Effector CD8-positive, alpha-beta T cell (primary cell): Measurements from ENCODE around the gene QSOX2.

Experiments used
- DNase-seq: peaks from one replicate; lab custom pipeline; 2025; lab: John Stamatoyannopoulos, UW

Gene QSOX2

GRCh38 chr9:136190237-136190601 is 55.4 kb downstream of the QSOX2 start:
- no peak for DNase-seq

- no peak for DNase-seq
Observed at GRCh38 chr9:136189394-136190236, 56.0 kb downstream of the QSOX2 start.

DNA sequence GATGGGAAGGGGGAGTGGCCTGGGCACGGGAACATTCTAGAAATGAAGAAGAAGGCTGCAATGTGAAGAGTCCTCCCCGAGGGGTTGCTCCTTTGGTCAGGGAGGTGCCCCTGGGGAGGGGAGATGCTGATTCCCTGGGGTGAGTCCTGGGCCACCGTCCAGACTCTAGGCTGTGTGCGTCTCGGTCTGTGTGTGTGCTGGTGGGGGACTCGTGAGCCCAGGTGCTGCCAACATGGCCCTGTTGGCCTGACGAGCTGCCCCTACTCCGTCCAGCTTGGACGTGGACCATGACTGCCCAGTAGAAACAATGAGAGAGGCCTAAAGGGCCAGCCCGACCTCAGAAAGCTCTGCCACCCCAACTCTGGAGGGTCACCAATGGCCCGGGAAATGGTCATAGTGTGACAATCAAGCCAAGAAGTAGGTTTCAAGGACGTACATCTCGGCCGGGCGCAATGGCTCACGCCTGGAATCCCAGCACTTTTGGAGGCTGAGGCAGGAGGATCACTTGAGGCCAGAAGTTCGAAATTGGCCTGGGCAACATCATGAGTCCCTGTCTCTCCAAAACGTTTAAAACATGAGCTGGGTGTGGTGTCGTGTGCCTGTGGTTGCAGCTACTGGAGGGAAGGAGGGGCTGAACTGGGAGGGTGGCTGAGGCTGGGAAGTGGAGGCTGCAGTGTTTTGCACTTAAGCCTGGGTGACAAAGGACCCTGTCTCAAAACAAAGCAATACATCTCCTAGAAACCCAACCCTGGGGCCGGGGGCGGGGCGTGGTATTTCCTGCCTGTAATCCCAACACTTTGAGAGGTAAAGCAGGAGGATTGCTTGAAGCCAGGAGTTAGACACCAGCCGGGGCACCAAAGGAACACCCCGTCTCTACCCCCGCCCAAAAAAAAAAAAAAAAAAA is 57.7 kb downstream of the QSOX2 start:
- DNase-seq = no peak

DNA sequence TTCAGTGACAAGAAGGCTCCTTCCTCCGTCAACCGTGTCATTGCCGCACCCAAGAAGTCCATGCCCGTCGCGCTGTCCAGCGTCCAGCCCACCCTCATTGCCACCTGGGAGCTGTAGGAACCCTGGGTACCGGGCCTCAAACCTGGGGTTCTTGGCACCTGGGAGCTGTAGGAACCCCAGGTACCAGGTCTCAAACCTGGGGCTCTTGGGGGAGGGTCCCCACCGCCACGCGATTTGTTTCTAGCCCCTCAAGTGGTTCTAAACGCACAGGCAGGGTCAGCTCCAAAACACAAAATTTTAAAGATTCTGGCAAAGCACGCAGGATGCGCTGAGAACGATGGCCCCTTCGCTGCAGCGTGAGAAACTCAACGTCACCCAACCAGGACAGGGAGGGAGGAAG is 58.4 kb downstream of the QSOX2 start:
- no peak for DNase-seq

DNA sequence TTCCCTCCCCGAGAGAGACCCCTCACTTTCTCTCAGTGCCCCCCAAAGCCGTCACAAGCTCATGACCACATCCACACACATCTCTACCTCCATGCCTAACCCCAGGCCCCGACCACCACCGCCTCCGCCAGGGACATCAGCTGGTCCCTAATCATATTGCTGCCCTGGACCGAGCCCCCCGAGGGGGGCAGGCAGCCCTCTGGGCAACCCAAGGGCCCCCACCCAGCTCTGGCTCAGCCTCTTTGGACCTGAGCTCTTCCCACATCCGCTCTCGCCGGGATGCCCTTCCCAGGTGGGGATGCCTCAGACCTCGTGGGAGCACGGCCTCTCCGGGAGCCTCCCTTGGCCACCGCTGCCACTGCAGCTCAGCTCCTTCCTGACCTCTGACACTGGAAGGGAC is 59.2 kb downstream of the QSOX2 start:
- DNase-seq = no peak

DNA sequence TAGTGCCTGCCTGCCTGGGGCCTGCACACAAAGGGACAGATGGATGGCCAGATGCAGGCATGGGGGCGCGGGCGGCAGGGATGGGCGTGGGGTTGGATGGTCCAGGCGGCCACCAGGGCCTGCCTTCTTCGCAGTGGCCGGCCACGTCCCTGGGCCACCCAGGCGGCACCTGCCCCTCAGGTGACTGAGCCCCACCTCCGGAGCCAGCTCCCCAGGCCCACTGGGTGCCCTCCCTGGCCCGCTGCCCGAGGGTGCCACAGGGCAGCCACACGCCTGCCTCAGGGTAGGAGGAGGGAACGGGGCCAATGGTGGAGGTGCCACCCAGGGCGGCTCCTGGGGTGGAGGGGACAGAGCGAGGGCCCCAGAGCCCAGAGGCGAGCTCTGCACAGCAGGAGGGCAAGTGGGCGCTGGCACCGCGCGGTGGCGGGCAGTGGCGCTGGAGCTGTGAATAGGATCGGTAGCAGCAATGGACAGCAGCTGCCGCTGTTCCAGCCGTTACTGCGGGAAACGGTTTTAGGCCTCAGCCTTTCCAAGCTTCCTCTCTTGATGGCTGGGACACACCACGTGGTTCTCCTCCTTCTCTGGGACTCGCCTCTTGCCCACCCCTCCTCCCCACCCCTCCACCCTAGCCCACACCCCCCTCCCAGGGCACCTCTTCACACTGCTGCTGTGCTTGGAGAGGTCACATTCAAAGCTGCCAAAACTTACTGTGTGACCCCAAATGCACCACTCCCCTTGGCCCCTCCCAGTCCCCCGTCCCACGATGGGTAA is 59.8 kb downstream of the QSOX2 start:
- no peak for DNase-seq

DNA sequence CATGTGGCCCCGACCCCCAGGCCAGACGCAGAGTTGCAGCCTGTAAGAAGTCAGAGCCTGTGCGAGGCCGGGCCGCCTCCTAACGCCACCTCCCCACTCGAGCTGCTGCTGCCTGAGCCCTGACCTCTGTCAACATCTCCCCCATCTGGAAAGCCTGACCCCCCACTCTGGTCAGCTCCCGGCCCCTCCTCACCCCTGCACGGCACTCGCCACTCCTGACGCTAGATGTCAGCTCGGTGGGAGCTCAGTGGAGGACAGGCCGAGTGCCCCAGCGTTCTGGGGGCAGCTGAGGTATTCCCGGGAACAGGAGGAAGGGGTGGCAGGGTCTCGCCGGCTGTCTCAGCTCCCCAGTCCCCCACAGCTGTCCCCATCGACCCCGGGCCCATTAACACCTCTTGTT is 60.5 kb downstream of the QSOX2 start:
- no peak for DNase-seq

GRCh38 chr9:136182850-136183422 is 62.7 kb downstream of the QSOX2 start:
- no peak for DNase-seq

GRCh38 chr9:136182420-136182787 is 63.2 kb downstream of the QSOX2 start:
- no peak for DNase-seq

- no peak for DNase-seq
Observed at GRCh38 chr9:136181784-136182419, 63.7 kb downstream of the QSOX2 start.

- DNase-seq = no peak
Observed at GRCh38 chr9:136180586-136180985, 65.0 kb downstream of the QSOX2 start.

DNA sequence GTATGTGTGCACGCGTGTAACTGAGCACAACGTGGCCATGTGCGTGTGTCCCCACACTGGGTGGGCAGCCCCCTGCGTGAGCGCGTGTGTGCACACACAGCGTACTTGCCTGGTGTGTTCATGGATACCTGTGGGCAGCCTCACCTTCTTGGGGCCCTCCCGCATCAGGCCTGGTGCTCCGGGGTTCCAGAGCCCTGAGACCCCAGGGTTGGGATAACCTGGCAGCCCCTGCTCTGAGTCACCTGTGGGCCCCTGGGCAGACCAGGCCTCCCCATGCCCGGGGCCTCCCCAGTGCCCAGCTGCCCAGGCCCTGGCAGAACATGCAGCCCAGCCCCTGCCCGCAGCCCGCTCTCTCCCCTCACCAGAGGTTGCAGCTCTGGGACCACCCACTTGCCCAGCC is 65.9 kb downstream of the QSOX2 start:
- DNase-seq = no peak

DNA sequence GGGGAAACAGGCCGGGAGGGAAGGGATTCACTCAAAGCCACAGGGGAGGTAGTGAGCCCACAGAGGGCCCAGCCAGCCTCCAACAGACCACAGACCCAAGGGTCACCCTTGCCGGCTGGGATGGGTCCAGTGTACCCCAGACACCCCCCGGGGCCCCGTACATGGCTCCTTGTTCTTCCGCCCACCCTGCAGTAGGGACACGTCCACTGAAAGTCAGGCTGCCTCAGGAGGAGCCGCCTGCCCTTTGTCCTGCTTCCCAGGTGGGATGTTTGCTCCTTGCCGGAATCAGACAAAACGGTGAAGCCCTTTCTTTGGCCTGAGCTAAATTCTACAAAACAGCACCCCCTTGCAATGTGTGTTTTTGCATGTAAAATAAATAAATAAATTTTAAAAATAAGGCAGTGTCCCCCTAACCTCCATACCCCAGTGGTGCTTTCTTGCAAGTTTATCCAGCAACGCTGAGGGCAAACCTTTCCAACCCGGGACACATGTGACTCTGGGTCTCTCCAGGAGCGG is 66.5 kb downstream of the QSOX2 start:
- no peak for DNase-seq

GRCh38 chr9:136178773-136179075 is 66.9 kb downstream of the QSOX2 start:
- no peak for DNase-seq

DNA sequence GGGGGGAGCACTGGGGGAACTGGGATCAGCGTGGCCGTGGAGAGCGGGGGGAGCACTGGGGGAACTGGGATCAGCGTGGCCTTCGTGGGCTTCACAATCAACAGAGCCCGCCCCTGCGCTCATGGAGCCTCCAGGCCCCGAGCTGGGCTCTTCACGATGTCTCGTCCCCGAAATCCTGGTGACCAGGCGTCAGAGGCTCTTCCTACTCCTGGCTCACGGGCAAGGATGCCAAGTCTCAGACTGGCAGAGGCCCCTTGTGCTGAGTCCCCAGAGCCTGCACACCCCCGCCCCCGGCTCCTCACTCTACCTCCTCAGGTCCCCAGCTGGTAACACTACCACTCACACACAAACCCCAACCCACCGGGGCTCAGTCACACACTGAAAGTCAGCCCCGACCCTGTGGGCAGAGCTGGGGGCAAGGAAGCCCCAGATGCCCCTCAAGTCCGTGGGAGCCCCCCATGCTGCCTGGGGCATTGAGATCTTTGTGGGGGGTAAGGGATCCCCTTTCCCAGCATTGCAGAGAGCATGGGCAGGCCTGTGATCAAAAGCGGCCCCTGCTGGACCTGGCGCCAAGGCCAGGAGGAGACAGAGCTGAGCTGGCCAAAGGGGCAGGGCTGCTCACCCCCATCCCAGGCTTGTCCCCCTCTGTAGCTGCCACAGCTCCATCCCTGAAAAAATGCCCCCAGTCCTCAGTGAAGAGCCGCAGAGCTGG is 67.4 kb downstream of the QSOX2 start:
- no peak for DNase-seq

- no peak for DNase-seq
Observed at GRCh38 chr9:136177224-136177623, 68.4 kb downstream of the QSOX2 start.

- DNase-seq = no peak
Observed at GRCh38 chr9:136175616-136176197, 69.9 kb downstream of the QSOX2 start.

GRCh38 chr9:136174779-136175615 is 70.6 kb downstream of the QSOX2 start:
- DNase-seq = no peak

GRCh38 chr9:136173648-136174290 is 71.8 kb downstream of the QSOX2 start:
- no peak for DNase-seq
